Nucleus accumbens (tissue), 56 donors: ENCODE data around the gene CAPN13.

Experiments
- DNase-seq, 56 donors: peaks; one replicate each; lab custom pipeline; 2025; lab: John Stamatoyannopoulos, UW

The CAPN13 gene, protein sequence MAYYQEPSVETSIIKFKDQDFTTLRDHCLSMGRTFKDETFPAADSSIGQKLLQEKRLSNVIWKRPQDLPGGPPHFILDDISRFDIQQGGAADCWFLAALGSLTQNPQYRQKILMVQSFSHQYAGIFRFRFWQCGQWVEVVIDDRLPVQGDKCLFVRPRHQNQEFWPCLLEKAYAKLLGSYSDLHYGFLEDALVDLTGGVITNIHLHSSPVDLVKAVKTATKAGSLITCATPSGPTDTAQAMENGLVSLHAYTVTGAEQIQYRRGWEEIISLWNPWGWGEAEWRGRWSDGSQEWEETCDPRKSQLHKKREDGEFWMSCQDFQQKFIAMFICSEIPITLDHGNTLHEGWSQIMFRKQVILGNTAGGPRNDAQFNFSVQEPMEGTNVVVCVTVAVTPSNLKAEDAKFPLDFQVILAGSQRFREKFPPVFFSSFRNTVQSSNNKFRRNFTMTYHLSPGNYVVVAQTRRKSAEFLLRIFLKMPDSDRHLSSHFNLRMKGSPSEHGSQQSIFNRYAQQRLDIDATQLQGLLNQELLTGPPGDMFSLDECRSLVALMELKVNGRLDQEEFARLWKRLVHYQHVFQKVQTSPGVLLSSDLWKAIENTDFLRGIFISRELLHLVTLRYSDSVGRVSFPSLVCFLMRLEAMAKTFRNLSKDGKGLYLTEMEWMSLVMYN

DNA sequence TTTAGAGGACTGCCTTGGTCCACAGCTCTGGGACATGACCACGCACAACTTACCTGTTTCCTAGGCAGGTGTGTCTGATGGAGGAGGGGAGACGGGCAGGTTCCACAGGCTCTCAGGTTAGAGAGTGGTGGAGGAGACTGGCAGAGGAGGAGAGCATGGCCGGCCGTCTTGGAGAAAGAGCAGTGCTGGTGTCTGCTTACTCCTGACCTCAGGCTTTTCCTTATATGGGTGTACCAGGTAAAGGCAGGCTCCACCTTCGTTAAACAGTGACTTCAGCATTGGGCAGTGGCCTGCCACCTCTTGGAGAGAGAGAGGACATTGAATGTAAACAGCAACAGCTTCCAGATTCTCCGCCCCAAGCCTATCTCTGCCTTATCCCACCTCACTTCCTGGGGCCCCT is at the start of gene CAPN13:
Gene CAPN13, minus strand, starts transcription at position 198 of the 400 bp plus-strand sequence. CDS start 20,121 bp downstream, outside the sequence.
- DNase-seq = no peak

DNA sequence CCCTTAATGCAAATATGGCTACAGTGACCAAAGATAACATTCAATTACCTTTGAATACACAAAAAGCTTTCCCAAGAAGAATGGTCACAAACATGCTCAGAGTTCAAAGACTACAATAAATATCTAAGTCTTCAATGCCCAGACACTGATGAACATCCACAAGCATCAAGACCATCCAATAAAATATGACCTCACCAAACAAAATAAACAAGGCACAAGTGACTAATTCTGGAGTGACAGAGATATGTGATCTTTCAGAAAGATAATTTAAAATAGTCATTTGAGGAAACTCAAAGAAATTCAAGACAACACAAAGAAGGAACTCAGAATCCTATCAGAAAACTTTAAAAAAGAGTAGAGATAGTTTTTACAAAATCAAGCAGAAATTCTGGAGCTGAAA is 40.6 kb upstream of the CAPN13 start:
- DNase-seq = no peak

DNA sequence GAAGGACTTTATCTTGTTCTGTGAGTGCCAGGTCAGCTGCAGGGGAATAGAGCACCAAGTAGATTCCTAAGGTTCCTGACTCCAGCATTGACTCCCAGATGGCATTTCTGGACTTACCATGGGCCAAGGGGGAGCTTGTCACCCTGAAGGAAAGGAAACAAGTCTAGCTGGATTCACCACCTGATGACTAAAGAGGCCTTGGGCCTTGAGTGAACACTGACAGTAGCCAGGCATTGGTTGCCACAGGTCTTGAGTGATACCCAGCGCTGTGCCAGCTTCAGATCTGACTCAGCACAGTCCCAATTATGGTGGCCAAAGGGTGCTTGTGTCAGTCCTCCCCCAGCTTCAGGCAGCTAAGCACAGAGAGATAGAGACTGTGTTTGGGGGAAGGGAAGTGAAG is 40.1 kb upstream of the CAPN13 start:
- DNase-seq = no peak

DNA sequence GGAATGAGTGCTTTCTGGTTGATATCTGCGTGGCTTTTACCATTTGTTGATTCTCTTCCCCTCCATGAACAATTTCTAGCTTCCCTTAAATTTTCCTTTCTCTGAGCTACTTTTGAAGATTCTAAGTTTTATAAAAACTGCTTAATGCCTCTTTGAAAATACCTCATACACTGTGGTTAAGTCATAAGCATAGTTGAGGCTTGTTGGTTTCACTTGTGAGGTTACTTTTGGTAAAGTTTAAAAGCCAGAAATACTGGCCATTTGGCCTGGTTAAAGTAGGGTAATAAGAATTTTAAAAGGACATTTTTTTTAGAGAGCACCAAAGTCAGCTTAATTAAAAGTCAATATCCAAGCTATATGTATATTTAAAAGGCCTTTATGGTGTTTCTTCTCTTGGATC is 21.3 kb upstream of the CAPN13 start:
- DNase-seq = no peak

DNA sequence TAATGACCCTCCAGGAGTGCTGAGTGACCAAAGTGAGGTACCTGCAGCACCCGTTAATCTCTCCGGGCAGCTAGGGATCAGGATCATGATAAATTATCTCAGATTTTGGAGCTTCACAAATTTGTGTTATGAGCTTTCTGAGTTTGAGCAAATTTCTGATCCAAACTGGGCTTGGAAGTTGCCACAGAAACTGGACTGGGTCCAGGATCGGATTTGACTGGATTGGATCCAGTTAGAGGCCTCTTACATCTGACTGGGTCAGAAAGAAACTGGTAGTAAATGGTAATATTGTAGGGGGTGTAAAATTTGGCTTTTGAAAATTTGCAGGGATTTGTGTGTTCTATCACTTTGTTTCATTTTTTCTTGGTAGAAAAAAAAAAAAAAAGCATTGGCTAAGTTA is 19.7 kb upstream of the CAPN13 start:
- DNase-seq = no peak

DNA sequence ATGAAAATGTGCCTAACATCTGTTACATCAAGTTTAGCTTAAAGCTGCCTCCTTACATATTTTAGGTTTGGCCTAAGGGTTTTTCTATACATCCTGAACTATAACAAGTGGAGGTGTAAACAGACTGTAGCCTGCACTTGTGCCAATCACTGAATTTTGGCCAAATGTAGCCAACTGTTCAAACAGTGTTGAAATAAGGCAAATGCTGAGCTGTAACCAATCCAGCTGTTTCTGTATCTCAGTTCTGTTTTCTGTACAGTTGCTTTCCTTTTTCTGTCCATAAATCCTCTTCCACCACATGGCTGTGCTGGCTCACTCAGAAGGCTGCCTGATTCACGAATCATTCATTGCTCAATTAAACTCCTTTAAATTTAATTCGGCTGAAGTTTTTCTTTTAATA is 19.2 kb upstream of the CAPN13 start:
- DNase-seq = no peak

DNA sequence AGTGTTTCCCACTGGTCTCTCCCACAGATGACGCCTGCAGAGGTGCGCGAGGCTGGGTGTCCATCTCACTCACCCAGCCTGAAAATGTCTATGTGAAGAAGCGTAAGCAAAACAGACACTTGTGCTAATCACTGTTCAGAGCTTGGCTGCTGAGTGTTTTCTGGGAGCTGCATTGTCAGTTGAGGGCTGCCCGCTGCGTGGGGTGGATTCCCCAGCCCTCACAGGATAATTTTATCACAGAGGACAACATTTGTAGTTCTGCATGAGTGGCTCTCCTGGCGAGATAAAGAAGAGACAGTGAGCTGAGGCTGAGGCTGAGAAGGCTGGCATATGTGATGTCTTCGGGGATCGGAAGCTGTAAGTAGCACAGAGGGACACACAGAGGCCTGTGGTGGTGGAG is 16.2 kb upstream of the CAPN13 start:
- DNase-seq = peak in 5 of 56 donors; percentile 20 to 39 (median 26)

DNA sequence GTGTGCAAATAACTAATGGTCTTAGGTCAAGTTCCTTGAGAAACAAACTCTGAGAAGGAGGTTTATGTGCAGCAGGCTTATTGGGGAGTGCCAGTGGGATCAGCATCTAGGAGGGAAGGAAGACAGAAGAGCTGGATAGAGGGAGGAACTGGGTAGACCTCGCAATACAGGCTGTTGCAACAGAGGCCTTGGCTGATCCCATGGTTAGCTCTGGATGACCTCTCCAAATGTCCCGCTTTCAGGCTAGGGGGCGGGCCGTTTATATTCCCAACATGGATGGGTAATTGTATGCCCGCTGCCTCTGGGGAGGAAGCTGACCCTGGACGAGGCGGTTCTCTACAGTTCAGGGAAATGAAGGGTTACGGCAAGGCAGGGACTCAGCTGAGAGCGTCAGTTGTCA is 14.7 kb upstream of the CAPN13 start:
- no peak for DNase-seq

DNA sequence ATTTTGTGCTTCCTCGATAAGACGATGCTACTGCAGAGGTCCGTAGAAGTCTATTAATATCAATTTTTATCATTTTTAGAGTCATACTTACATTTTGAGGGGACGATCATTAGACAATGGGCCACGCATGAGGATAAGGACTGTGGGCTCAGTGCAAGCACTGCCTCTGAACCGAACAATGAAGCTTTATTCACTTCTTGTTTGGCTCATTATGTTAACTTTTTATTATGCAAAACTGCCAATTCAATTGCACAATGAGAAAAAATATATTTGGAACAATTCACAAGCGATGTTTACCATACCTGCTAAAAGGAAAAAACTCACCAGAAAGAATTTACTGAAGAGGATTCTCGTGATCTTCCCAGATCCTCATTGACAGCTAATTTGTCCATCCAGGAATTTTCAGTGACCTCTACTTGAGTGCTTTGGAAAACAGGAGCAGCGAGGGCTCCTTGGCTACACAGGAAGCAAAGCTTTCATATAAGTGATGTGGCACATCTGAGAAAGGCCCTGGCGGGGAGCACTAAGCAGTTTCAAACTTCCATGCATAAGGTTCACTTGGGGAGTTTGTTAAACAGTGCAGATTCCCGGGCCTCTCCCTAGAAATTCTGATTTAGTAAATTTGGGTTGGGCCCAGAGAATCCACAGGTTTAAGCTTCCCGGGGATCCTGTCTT is 13.3 kb upstream of the CAPN13 start:
- peak in 18 of 56 donors; percentile 10 to 59 (median 22) for DNase-seq

DNA sequence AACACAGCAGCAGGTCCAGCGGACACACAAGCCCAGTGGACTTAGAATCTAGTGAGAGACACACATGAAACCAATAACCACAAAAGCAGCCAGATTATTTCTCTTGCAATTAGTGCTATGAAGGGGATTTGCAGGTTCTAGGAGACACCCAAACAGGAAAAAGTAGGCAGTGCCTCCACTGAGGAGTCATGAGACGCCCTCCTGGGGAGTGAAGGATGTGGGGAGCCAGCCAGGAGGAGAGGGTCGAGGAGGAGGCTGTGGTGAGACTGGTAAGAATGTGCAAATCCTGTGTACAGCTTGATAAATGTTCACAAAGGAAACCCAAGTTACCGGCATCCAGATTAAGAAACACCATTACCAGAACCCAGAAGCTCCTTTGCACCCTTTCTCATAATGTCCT is 2.7 kb upstream of the CAPN13 start:
- DNase-seq = no peak

DNA sequence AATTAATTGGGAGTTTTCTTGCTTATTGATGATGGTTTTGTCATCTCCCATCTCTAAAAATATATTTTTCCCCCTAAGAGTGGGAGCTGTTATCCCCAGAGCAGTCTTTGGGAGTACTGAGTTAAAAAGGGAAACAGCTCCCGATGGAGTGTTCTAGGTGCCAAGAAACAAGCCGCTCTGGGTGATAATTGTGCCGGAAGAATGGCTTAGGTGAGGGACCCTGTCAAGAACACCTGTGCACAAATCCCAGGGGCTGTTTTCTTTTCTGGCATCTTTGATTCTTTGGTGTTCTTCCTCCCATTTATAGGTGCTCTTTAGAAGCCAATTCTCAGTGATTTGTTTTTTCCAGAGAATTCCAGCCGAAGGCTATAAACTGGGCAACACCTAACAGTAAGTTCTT is 1.4 kb upstream of the CAPN13 start:
- DNase-seq = no peak

DNA sequence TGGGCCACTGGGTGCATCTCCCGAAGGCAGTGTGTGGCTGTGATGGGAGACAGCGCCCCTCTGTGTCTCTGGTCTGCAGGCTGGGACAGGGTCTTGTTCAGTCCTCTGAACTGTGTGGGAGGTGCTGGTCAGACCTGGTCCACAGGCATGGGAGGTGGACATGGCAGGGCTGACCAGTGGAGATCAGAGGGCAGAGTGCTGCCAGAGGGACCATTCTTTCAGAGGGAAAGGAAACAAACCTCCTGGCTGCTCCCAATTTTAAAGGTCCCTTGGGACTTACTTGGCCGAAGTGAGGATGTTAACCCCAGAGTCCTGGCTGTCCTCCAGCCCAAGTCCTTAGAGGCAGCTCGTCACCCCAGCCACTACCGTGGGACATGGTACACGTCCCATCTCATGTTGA is 4.0 kb downstream of the CAPN13 start:
- no peak for DNase-seq

DNA sequence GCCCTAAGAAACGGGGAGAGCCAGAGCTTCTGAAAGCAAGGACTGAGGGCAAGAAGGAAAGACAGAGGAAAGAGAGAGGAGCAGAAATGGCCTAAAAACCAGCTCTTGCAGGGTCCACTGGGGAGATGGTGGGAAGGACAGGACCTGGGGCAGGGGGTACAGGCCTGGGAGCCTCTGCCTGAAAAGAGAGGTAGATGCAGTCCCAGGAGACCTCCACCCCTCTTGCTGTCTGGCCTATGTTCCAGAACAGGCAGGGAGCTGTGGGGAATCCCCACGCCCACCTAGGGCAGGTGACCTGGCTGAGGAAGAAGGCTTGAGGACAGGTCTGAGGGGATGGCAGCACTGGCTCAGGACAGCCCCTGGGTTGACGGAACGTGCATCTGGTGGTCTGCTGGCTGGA is 4.6 kb downstream of the CAPN13 start:
- no peak for DNase-seq

DNA sequence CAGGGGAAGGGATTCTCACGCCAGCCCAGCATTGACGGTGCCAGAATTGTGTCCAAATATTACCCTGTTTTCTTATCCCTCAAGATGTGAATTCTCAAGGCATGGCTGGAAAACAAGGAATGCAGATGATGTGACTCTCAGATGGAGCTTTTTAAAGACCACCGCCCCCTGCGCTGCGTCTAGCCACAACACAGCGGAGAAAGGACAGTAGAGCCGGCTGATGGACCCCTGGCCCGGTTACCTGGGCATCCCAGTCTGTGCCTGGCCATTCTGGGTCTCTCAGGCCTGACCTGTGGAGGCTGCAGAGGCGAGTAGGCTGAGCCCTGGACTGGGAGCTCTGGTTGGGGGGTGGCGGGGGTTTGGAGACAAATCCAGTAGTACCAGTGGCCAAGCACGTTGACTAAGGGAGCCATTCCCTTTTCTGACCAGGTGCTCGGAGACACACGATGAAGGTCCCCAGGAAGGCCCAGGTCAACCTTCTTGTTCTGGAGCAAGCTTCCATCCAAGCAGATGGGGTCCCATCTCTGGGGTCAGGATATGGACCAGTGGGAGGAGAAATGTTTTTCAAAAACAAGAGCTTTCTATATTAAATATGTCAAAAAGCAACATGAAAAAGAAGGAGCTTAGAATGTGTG is 5.3 kb downstream of the CAPN13 start:
- no peak for DNase-seq

DNA sequence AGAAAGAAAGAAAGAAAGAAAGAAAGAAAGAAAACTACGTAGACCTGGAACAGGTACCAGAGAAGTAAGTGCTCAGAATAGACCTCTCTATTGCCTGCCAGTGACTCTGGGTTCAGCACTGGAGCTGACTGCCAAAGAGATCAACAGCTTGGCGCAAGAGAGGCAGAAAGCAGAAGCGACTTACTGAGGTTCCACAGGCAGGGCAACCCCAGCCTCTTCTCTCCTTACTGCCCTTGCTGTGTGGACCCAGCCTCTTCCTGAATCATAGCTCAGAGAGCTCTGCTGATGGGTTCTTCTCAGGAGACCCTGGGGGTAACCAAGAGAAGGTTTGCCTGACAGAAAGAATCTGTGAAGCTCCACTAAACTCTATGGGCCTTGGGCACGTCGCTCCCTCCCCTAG is 7.1 kb downstream of the CAPN13 start:
- no peak for DNase-seq

DNA sequence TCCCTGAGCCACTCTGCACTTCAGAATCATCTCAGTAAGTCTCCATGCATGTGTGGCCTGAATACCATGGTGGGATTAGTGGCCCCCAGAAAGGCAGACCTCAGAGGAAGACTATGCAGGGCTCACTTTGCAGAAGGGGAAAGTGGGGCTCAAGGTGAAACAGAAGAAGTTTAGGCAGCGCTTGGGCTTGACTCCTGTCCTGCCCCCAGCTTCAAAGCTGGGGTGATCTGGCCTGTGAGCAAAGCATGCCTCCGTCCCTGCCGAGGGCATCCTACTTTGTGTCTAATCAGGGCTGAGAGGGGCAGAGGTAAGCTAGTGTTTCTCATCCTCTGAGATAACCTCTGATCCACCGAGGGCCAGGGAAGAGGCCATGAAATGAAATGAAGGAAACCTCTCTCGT is 7.9 kb downstream of the CAPN13 start:
- no peak for DNase-seq

DNA sequence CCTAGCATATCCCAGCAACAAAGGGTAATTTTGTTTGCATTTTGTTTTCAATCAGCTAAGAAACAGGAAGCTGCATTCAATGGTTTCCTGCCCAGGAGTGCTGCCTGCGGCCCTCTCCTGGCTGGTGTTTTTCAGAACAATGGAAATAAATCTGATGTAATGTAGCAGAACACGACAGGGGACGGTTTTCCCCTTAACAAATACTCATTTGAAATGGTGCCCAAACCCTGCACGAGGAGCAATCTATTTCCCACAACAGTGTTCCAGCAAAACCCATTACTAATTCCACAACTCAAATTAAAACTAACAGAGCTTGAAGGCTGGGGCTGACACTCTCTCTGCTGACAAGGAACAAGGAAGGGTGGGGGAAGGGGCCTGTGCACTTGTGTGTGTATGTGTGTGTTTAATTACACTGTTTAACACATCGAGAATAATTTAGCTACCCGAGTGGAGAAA is 8.7 kb downstream of the CAPN13 start:
- DNase-seq = no peak

DNA sequence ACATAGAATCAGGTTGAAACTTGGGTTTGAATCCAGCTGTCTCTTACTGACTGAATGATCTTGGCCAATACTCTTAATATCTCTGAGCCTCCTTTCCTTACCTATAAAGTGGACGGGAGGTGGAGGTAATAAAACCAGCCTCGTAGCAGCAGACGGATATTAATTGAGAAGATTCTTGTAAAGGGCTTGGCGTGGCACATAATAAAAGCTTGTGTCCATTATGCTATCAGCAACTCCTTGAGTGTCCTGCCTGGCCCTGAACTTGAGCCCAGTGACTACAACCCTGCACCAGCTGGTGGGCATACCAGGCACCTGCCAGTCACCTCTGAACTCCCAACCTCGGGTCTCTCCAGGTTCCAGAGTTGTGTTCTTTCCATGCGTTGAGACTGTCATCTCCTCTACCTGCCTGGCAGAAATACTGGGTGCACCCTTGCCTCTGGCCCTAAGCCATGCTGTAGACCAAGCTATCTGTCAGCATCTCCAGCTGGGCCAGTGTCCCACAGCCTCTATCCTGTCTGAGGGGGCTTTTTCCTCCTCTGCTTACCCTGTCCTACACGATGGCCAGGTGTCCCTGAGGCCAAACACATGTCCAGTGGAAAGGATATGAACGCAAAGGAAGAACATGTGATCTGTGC is 9.7 kb downstream of the CAPN13 start:
- no peak for DNase-seq

DNA sequence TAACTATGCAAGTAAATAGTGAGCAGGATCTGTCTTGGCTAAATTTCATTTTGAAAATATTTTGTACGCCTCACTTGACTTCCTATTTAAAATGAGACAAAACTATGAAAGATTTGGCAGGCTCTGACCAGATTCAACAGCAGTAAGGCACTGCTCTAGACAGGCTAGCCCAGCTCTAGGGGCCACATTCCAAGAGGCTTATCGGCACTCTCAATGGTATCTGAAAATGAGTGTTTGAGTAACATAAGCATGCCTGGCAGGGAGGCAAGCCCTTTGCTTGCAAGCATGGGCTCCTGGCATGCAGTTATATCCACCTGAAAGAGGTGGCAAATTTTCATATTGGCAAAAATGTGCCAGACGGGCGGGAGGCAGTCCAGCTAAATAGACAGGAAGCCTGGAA is 10.5 kb downstream of the CAPN13 start:
- DNase-seq = no peak

DNA sequence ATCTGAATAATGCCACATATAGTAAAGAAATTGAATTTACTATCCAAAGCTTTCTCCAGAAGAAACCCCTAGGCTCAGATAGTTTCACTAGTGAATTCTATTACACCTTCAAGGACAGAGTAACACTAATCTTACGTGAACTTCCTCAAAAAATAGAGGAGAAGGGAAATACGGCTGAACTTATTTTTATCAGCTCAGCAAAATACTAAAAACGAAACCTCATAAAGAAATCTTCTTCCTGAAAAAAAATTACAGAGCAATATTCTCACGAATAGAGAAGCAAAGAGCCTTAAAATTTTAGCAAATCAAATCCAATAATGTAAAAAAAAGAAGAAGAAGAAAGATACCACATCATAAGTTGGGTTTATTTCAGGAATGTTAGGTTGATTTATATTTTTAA is 14.7 kb downstream of the CAPN13 start:
- DNase-seq = no peak

DNA sequence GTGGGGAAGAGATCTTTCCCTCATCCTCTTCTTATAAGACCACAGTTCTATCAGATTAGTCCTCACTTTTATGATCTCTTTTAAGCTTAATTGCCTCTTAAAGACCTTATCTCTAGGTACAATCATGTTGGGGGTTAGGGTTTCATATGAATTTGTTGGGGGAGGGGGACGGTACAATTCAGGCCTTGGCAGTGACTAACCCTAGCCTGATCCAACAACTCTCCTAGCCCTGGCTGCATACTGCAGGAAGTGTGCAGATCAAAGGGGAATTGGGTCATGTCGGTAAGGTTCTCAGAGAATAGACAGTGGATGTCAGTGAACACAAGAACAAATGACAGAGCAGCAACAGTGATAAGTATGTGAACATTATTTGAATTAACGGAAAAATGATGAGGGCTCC is 16.4 kb downstream of the CAPN13 start:
- no peak for DNase-seq
